K562 (cell line): Measurements from ENCODE around the gene KCP. TPM values are rescaled to one million over a fixed set of nuclear protein-coding genes. Genes with fewer than 3 reads are reported as not detected.
A peak's percentile ranks its signal among the peaks of the same experiment; 100 is the strongest.

Experiments
- CBFA2T3 ChIP-seq: fragments of 450-650 bp; IDR thresholded peaks from 2 replicates; pipeline ENCODE4 v1.6.1; 2017
- CBX1 ChIP-seq: sonication (generic); IDR thresholded peaks from 2 replicates; pipeline ENCODE4 v1.6.1; 2016; ENCODE audit warnings: antibody characterized with exemption, low read depth, mild to moderate bottlenecking
- FOXK1 ChIP-seq: sonication (generic); formaldehyde crosslinking; IDR thresholded peaks from 2 replicates; pipeline ENCODE4 v1.8.0; 2022; ENCODE audit warnings: missing genetic modification reagents, mild to moderate bottlenecking, borderline replicate concordance
- FUS ChIP-seq: fragments of 200-400 bp; formaldehyde crosslinking; optimal IDR thresholded peaks from 2 replicates; pipeline ENCODE3; 2017; ENCODE audit warnings: low read depth, low read length
- KAT8 ChIP-seq: fragments of 450-650 bp; IDR thresholded peaks from 2 replicates; pipeline ENCODE4 v1.6.1; 2016; ENCODE audit warnings: low read depth, mild to moderate bottlenecking
- KDM5B ChIP-seq: fragments of 200-600 bp; sonication (generic); IDR thresholded peaks from 2 replicates; pipeline ENCODE4 v1.6.1; 2012; ENCODE audit warnings: low read depth, mild to moderate bottlenecking, moderate library complexity, low read length, control low read depth, inconsistent platforms; ENCODE audit not compliant: insufficient replicate concordance
- MCM2 ChIP-seq: fragments of 450-650 bp; IDR thresholded peaks from 2 replicates; pipeline ENCODE4 v1.6.1; 2017; ENCODE audit warnings: low read depth, mild to moderate bottlenecking
- MYC ChIP-seq, 2 experiments: fragments of 250-450 bp in 1 of 2; sonication (Bioruptor Pico) in 1 of 2; IDR thresholded peaks; 2 replicates each; pipeline versions ENCODE4 v1.5.1 to v1.6.1; 2012 to 2021; ENCODE audit warnings: low read depth in 2 of 2, borderline replicate concordance in 1 of 2, improper control_type of control experiment in 1 of 2, low read length in 1 of 2, mild to moderate bottlenecking in 1 of 2, moderate library complexity in 1 of 2
- NCOA6 ChIP-seq: fragments of 450-650 bp; IDR thresholded peaks from 2 replicates; pipeline ENCODE4 v1.6.1; 2017; ENCODE audit warnings: mild to moderate bottlenecking
- PHF21A ChIP-seq: fragments of 450-650 bp; IDR thresholded peaks from 2 replicates; pipeline ENCODE4 v1.6.1; 2017; ENCODE audit warnings: low read depth, borderline replicate concordance
- POU5F1 ChIP-seq: fragments of 150-350 bp; IDR thresholded peaks from 2 replicates; pipeline ENCODE4 v1.6.1; 2014; ENCODE audit warnings: borderline replicate concordance, low read length, low read depth, mild to moderate bottlenecking; ENCODE audit not compliant: partially characterized antibody
- RBM14 ChIP-seq: fragments of 200-400 bp; formaldehyde crosslinking; IDR thresholded peaks from 2 replicates; pipeline ENCODE4 v1.6.1; 2018; ENCODE audit warnings: low read depth, mild to moderate bottlenecking, low read length, moderate library complexity, borderline replicate concordance; ENCODE audit not compliant: insufficient read depth
- SFPQ ChIP-seq: fragments of 200-400 bp; formaldehyde crosslinking; IDR thresholded peaks from 2 replicates; pipeline ENCODE4 v1.6.1; 2017; ENCODE audit warnings: mild to moderate bottlenecking, low read depth, low read length, moderate library complexity
- YBX1 ChIP-seq: fragments of 450-650 bp; IDR thresholded peaks from 2 replicates; pipeline ENCODE4 v1.7.1; 2016; ENCODE audit warnings: mild to moderate bottlenecking
- ZNF175 ChIP-seq: fragments of 200-800 bp; sonication (Bioruptor generic); IDR thresholded peaks from 2 replicates; pipeline ENCODE4 v1.6.1; 2016; ENCODE audit warnings: low read depth, mild to moderate bottlenecking, missing genetic modification characterization, missing compliant biosample characterization
- ZNF347 ChIP-seq: fragments of 450-650 bp; formaldehyde crosslinking; IDR thresholded peaks from 2 replicates; pipeline ENCODE4 v1.4.0; 2020; ENCODE audit warnings: low read depth, mild to moderate bottlenecking, moderate library complexity
- ZNF41 ChIP-seq: fragments of 250-450 bp; sonication (Bioruptor Pico); conservative IDR thresholded peaks from 2 replicates; pipeline ENCODE4 v1.4.0; 2020; ENCODE audit warnings: mild to moderate bottlenecking
- ZNF778 ChIP-seq: fragments of 450-650 bp; formaldehyde crosslinking; IDR thresholded peaks from 2 replicates; pipeline ENCODE4 v1.4.0; 2020; ENCODE audit warnings: mild to moderate bottlenecking, moderate library complexity
- polyA plus RNA-seq, 8 experiments: library from polyadenylated mRNA; depleted of rRNA in 4 of 8; stranded (reverse) in 5 of 8; unstranded in 3 of 8; fragments of >200 nt; fragmentation: Nextera tagmentation in 2 of 8; fragmentation: Illumina TruSeq in 1 of 8; extraction: Ambion mirVana in 2 of 8; extraction: Trizol in 1 of 8; gene quantifications; 2 replicates each; pipeline versions ENCODE4 v1.2.1 to v1.2.3, GENCODE V29; 2011 to 2014; ENCODE audit warnings: inconsistent platforms in 1 of 8, missing spikeins in 1 of 8
- total RNA-seq, 7 experiments: library from RNA; depleted of rRNA in 6 of 7; stranded (reverse); fragments of >200 nt in 6 of 7; fragmentation: Illumina TruSeq in 2 of 7; extraction: Trizol in 2 of 7; gene quantifications; 2 replicates each; pipeline versions ENCODE4 v1.2.1 to v1.2.3, GENCODE V29; 2011 to 2021; ENCODE audit warnings: low replicate concordance in 1 of 7
- TF ChIP-seq, protein P1 (sequence below): IDR thresholded peaks from 3 replicates; pipeline ENCODE4 v1.6.1; 2011; ENCODE audit warnings: borderline replicate concordance, mild to moderate bottlenecking, moderate library complexity; ENCODE audit not compliant: insufficient read length; ENCODE audit errors: extremely low read depth
- TF ChIP-seq, protein P2 (sequence below): sonication (generic); formaldehyde crosslinking; IDR thresholded peaks from 2 replicates; pipeline ENCODE4 v1.9.0; 2022; ENCODE audit warnings: mild to moderate bottlenecking, missing genetic modification reagents
- TF ChIP-seq, protein P3 (sequence below): sonication (generic); IDR thresholded peaks from 2 replicates; pipeline ENCODE4 v1.6.1; 2016

The KCP gene
- total and polyA plus RNA-seq, 9 of the 15 experiments (the other 6 are each of a cell fraction or from before 2014, with no cell fraction given), result 0.06 to 0.17 (median 0.12) TPM; not detected in 3

GRCh38 chr7:128830231-128831177, 80.0 kb downstream of the KCP start, which contains the start of gene FLNC (continued):
- TF ChIP-seq SFPQ, result no peak
- TF ChIP-seq NCOA6, result peak; percentile 54; the same call in 1 of the 2 replicates
- no peak for TF ChIP-seq PHF21A
- no peak; the same call in 1 of the 2 replicates for TF ChIP-seq CBX1
- no peak for TF ChIP-seq ZNF347 (CRISPR knock-in tag)
- TF ChIP-seq KDM5B, result peak; percentile 79
- no peak for TF ChIP-seq ZNF41 (CRISPR knock-in tag)
- TF ChIP-seq, protein P1, sequence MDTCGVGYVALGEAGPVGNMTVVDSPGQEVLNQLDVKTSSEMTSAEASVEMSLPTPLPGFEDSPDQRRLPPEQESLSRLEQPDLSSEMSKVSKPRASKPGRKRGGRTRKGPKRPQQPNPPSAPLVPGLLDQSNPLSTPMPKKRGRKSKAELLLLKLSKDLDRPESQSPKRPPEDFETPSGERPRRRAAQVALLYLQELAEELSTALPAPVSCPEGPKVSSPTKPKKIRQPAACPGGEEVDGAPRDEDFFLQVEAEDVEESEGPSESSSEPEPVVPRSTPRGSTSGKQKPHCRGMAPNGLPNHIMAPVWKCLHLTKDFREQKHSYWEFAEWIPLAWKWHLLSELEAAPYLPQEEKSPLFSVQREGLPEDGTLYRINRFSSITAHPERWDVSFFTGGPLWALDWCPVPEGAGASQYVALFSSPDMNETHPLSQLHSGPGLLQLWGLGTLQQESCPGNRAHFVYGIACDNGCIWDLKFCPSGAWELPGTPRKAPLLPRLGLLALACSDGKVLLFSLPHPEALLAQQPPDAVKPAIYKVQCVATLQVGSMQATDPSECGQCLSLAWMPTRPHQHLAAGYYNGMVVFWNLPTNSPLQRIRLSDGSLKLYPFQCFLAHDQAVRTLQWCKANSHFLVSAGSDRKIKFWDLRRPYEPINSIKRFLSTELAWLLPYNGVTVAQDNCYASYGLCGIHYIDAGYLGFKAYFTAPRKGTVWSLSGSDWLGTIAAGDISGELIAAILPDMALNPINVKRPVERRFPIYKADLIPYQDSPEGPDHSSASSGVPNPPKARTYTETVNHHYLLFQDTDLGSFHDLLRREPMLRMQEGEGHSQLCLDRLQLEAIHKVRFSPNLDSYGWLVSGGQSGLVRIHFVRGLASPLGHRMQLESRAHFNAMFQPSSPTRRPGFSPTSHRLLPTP, result no peak
- peak; percentile 22 for TF ChIP-seq POU5F1
- TF ChIP-seq RBM14, result no peak
- no peak for TF ChIP-seq ZNF175
- TF ChIP-seq, protein P2, sequence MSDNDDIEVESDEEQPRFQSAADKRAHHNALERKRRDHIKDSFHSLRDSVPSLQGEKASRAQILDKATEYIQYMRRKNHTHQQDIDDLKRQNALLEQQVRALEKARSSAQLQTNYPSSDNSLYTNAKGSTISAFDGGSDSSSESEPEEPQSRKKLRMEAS (CRISPR knock-in tag), result peak; percentile 78
- TF ChIP-seq, protein P3, sequence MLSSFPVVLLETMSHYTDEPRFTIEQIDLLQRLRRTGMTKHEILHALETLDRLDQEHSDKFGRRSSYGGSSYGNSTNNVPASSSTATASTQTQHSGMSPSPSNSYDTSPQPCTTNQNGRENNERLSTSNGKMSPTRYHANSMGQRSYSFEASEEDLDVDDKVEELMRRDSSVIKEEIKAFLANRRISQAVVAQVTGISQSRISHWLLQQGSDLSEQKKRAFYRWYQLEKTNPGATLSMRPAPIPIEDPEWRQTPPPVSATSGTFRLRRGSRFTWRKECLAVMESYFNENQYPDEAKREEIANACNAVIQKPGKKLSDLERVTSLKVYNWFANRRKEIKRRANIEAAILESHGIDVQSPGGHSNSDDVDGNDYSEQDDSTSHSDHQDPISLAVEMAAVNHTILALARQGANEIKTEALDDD, result no peak
- TF ChIP-seq MYC (IDR thresholded peaks at IDR 0.05; ENCODE audit: low read depth, low read length), result peak; percentile 39; the same call in 1 of the 2 replicates
- TF ChIP-seq MYC (CRISPR knock-in tag; IDR thresholded peaks at IDR 0.05; ENCODE audit: borderline replicate concordance, low read depth), result no peak
- no peak for TF ChIP-seq FUS
- TF ChIP-seq KAT8, result no peak
- 0 out of 2 replicates have a peak, but pooled peaks have one; percentile 80 for TF ChIP-seq FOXK1
- TF ChIP-seq YBX1, result no peak
- no peak for TF ChIP-seq ZNF778 (CRISPR knock-in tag)
- TF ChIP-seq CBFA2T3, result no peak
- TF ChIP-seq MCM2, result no peak
